ENCODE measurements around the gene FOXP2. TPM values are rescaled to one million over a fixed set of nuclear protein-coding genes. Genes with fewer than 3 reads are reported as not detected.

The FOXP2 gene
- total RNA-seq, 1 donor from 2014 or later, result 1.1 TPM

DNA sequence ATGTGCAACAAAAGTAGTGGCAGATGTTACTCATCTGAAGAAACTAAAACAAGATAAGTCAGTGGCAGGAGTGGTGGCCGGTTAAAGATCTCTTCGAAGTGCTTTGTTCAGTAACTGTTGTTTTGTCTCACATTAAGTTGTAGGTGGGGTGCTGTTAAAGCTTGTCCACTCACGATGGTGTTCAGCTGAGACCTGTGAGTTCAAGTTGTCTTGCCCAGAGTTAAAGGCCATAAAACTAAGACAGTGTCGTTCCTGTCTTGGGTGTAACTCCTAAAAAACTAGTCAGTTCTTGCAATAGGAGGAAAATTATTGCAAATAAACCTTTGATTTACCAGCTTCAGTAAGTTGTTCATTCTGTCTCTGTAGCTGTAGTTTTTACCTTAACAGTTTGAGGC is 857 bp upstream of the FOXP2 start:
- no peak overlapping the region for H2AFZ ChIP-seq (replicated peaks)

GRCh38 chr7:114415064-114415989 is 712 bp downstream of the FOXP2 start:
- Mint-ChIP-seq H3K4me1 (peaks cover 32% of the 10 kb centered on the region), H3K27ac (no peak overlapping the region), H3K27me3 (ENCODE audit: insufficient read depth, low read depth) (no peaks in the 10 kb centered on the region), H3K9me3 (no peaks in the 10 kb centered on the region), H3K4me3 (no peak overlapping the region), H3K36me3 (no peaks in the 10 kb centered on the region)
- Histone ChIP-seq H3F3A (ENCODE audit: low read depth) (no peaks in the 10 kb centered on the region), H3K79me2 (ENCODE audit: low read depth) (no peaks in the 10 kb centered on the region), H3K27ac (no peak overlapping the region), H3K9ac (no peak overlapping the region), H3K27me3 (no peaks in the 10 kb centered on the region), H2AFZ (replicated peaks) (no peak overlapping the region), H3K36me3 (no peaks in the 10 kb centered on the region), H3K9me3 (ENCODE audit: low read depth) (no peaks in the 10 kb centered on the region), H4K20me1 (ENCODE audit: low read depth) (no peaks in the 10 kb centered on the region), H3K4me3 (no peak overlapping the region), H3K4me2 (no peak overlapping the region), H3K4me1 (peaks cover 11% of the 10 kb centered on the region)
- DNase-seq (ENCODE audit: low spot score), result no peak
- TF ChIP-seq EZH2phosphoT487 (IDR thresholded peaks at IDR 0.05) (no peak), EZH2 (IDR thresholded peaks at IDR 0.05) (no peak)
- TF ChIP-seq, protein P1, sequence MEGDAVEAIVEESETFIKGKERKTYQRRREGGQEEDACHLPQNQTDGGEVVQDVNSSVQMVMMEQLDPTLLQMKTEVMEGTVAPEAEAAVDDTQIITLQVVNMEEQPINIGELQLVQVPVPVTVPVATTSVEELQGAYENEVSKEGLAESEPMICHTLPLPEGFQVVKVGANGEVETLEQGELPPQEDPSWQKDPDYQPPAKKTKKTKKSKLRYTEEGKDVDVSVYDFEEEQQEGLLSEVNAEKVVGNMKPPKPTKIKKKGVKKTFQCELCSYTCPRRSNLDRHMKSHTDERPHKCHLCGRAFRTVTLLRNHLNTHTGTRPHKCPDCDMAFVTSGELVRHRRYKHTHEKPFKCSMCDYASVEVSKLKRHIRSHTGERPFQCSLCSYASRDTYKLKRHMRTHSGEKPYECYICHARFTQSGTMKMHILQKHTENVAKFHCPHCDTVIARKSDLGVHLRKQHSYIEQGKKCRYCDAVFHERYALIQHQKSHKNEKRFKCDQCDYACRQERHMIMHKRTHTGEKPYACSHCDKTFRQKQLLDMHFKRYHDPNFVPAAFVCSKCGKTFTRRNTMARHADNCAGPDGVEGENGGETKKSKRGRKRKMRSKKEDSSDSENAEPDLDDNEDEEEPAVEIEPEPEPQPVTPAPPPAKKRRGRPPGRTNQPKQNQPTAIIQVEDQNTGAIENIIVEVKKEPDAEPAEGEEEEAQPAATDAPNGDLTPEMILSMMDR (IDR thresholded peaks at IDR 0.05), result no peak

More for the DNA sequence above, 857 bp upstream of the FOXP2 start:
- no peaks in the 10 kb centered on the region for H3K9me3 Mint-ChIP-seq
- no peaks in the 10 kb centered on the region for H3K79me2 ChIP-seq (ENCODE audit: low read depth)
- no peak for DNase-seq (ENCODE audit: low spot score)
- no peak overlapping the region for H3K9ac ChIP-seq
- no peaks in the 10 kb centered on the region for H3K36me3 ChIP-seq
- H3K9me3 ChIP-seq (ENCODE audit: low read depth), result no peaks in the 10 kb centered on the region
- no peak for TF ChIP-seq EZH2phosphoT487 (IDR thresholded peaks at IDR 0.05)
- no peak for TF ChIP-seq EZH2 (IDR thresholded peaks at IDR 0.05)
- TF ChIP-seq, protein P1 (IDR thresholded peaks at IDR 0.05), result no peak
- no peak overlapping the region for H3K27ac ChIP-seq
- peaks cover 11% of the 10 kb centered on the region for H3K4me1 ChIP-seq
- H4K20me1 ChIP-seq (ENCODE audit: low read depth), result no peaks in the 10 kb centered on the region
- peaks cover 23% of the 10 kb centered on the region for H3K4me1 Mint-ChIP-seq
- H3K4me3 Mint-ChIP-seq, result no peak overlapping the region
- no peak overlapping the region for H3K27ac Mint-ChIP-seq
- no peaks in the 10 kb centered on the region for H3K27me3 ChIP-seq
- H3K4me3 ChIP-seq, result no peak overlapping the region
- H3K4me2 ChIP-seq, result no peak overlapping the region
- H3K36me3 Mint-ChIP-seq, result no peaks in the 10 kb centered on the region
- no peaks in the 10 kb centered on the region for H3K27me3 Mint-ChIP-seq (ENCODE audit: insufficient read depth, low read depth)
- H3F3A ChIP-seq (ENCODE audit: low read depth), result no peaks in the 10 kb centered on the region

GRCh38 chr7:114416129-114416990 is 1.7 kb downstream of the FOXP2 start:
- Histone ChIP-seq H3K4me2 (no peak overlapping the region), H3K79me2 (ENCODE audit: low read depth) (no peaks in the 10 kb centered on the region), H3K27ac (no peak overlapping the region), H2AFZ (replicated peaks) (no peak overlapping the region), H3F3A (ENCODE audit: low read depth) (no peaks in the 10 kb centered on the region), H3K4me3 (no peak overlapping the region), H3K27me3 (no peaks in the 10 kb centered on the region), H3K36me3 (no peaks in the 10 kb centered on the region), H3K9ac (no peak overlapping the region), H4K20me1 (ENCODE audit: low read depth) (no peaks in the 10 kb centered on the region), H3K9me3 (ENCODE audit: low read depth) (no peaks in the 10 kb centered on the region), H3K4me1 (peaks cover 11% of the 10 kb centered on the region)
- Mint-ChIP-seq H3K9me3 (no peaks in the 10 kb centered on the region), H3K27me3 (ENCODE audit: insufficient read depth, low read depth) (no peaks in the 10 kb centered on the region), H3K36me3 (no peaks in the 10 kb centered on the region), H3K4me3 (no peak overlapping the region), H3K27ac (no peak overlapping the region), H3K4me1 (peaks cover 32% of the 10 kb centered on the region)
- no peak for DNase-seq (ENCODE audit: low spot score)
- TF ChIP-seq EZH2phosphoT487 (IDR thresholded peaks at IDR 0.05) (no peak), EZH2 (IDR thresholded peaks at IDR 0.05) (no peak)
- TF ChIP-seq, protein P1 (IDR thresholded peaks at IDR 0.05), result no peak
